WTC11 (cell line): ENCODE measurements around the gene PTGIS. TPM values are rescaled to one million over a fixed set of nuclear protein-coding genes. Genes with fewer than 3 reads are reported as not detected.

Experiments used
- ATAC-seq: fragments of 200-7000 bp; cut with Tn5 transposase; 2 replicates; pipeline ENCODE4 v1.10.0; 2021; ENCODE audit warnings: mild to moderate bottlenecking, moderate library complexity
- CTCF ChIA-PET: fragments of 300-600 bp; sonication (Branson Sonifier 250); formaldehyde crosslinking; loops from one replicate; lab custom pipeline; 2021; ENCODE audit warnings: antibody characterized with exemption; lab: Charles Lee
- POLR2A ChIA-PET: fragments of 350-600 bp; sonication (Branson Sonifier 250); formaldehyde crosslinking; loops from one replicate; lab custom pipeline; 2021; ENCODE audit warnings: antibody characterized with exemption; lab: Charles Lee
- DNase-seq: peaks from one replicate; pipeline ENCODE4 v3.0.0; 2021; ENCODE audit warnings: low spot score
- H3K27ac Mint-ChIP-seq: 2 replicates; pipeline ENCODE4 v1.8.0; 2021; ENCODE audit warnings: mixed read lengths
- H3K27me3 Mint-ChIP-seq: 2 replicates; pipeline ENCODE4 v1.8.0; 2021; ENCODE audit warnings: low read depth, mild to moderate bottlenecking, moderate library complexity, mixed read lengths
- H3K36me3 Mint-ChIP-seq: 2 replicates; pipeline ENCODE4 v1.8.0; 2021; ENCODE audit warnings: mixed read lengths
- H3K4me1 Mint-ChIP-seq: 2 replicates; pipeline ENCODE4 v1.8.0; 2022; ENCODE audit warnings: mixed read lengths
- H3K4me3 Mint-ChIP-seq: 2 replicates; pipeline ENCODE4 v1.8.0; 2021; ENCODE audit warnings: mild to moderate bottlenecking, moderate library complexity, mixed read lengths
- H3K9me3 Mint-ChIP-seq: 2 replicates; pipeline ENCODE4 v1.8.0; 2021; ENCODE audit warnings: mixed read lengths
- AR ChIP-seq: fragments of 250-450 bp; sonication (Bioruptor Pico); IDR thresholded peaks from 2 replicates; pipeline ENCODE4 v1.9.0; 2021; ENCODE audit warnings: mild to moderate bottlenecking
- CBFB ChIP-seq: sonication (generic); formaldehyde crosslinking; IDR thresholded peaks from 2 replicates; pipeline ENCODE4 v1.8.1; 2022; ENCODE audit warnings: mild to moderate bottlenecking, low read depth, missing genetic modification reagents
- CREB1 ChIP-seq: sonication (generic); formaldehyde crosslinking; IDR thresholded peaks from 2 replicates; pipeline ENCODE4 v1.8.0; 2023; ENCODE audit warnings: mild to moderate bottlenecking, missing genetic modification reagents
- CTCF ChIP-seq: fragments of 200-600 bp; IDR thresholded peaks from 2 replicates; pipeline ENCODE4 v1.8.0; 2022; ENCODE audit warnings: antibody characterized with exemption
- E2F1 ChIP-seq: sonication (generic); formaldehyde crosslinking; IDR thresholded peaks from 2 replicates; pipeline ENCODE4 v1.8.0; 2022; ENCODE audit warnings: mild to moderate bottlenecking, missing genetic modification reagents
- FOXJ3 ChIP-seq: sonication (generic); formaldehyde crosslinking; IDR thresholded peaks from 2 replicates; pipeline ENCODE4 v1.9.0; 2021; ENCODE audit warnings: missing genetic modification reagents, mild to moderate bottlenecking, borderline replicate concordance
- GRHL2 ChIP-seq: fragments of 250-450 bp; sonication (Bioruptor Pico); IDR thresholded peaks from 2 replicates; pipeline ENCODE4 v1.8.0; 2022; ENCODE audit warnings: mild to moderate bottlenecking, moderate library complexity; ENCODE audit not compliant: insufficient replicate concordance, severe bottlenecking
- IRF2 ChIP-seq: sonication (generic); formaldehyde crosslinking; IDR thresholded peaks from 2 replicates; pipeline ENCODE4 v1.8.0; 2022; ENCODE audit warnings: low read depth, missing genetic modification reagents, borderline replicate concordance
- JAZF1 ChIP-seq: fragments of 250-450 bp; sonication (Bioruptor Pico); IDR thresholded peaks from 2 replicates; pipeline ENCODE4 v1.9.0; 2021; ENCODE audit warnings: moderate library complexity, mild to moderate bottlenecking, inconsistent platforms
- MAX ChIP-seq: sonication (generic); formaldehyde crosslinking; IDR thresholded peaks from 2 replicates; pipeline ENCODE4 v1.8.0; 2022; ENCODE audit warnings: mild to moderate bottlenecking, missing genetic modification reagents
- PRDM15 ChIP-seq: sonication (generic); formaldehyde crosslinking; IDR thresholded peaks from 2 replicates; pipeline ENCODE4 v1.8.0; 2022; ENCODE audit warnings: missing genetic modification reagents
- PRRX2 ChIP-seq: fragments of 250-450 bp; sonication (Bioruptor Pico); IDR thresholded peaks from 2 replicates; pipeline ENCODE4 v1.8.0; 2021; ENCODE audit warnings: mild to moderate bottlenecking
- RELA ChIP-seq: sonication (generic); formaldehyde crosslinking; IDR thresholded peaks from 2 replicates; pipeline ENCODE4 v1.8.1; 2022; ENCODE audit warnings: missing genetic modification reagents, mild to moderate bottlenecking, borderline replicate concordance
- SMAD4 ChIP-seq: sonication (generic); formaldehyde crosslinking; IDR thresholded peaks from 2 replicates; pipeline ENCODE4 v1.8.0; 2022; ENCODE audit warnings: mild to moderate bottlenecking, missing genetic modification reagents
- TCF7 ChIP-seq: sonication (generic); formaldehyde crosslinking; IDR thresholded peaks from 2 replicates; pipeline ENCODE4 v1.8.0; 2022; ENCODE audit warnings: mild to moderate bottlenecking, low read depth, missing genetic modification reagents, moderate library complexity
- TP53 ChIP-seq: sonication (generic); formaldehyde crosslinking; IDR thresholded peaks from 2 replicates; pipeline ENCODE4 v1.8.1; 2023; ENCODE audit warnings: mild to moderate bottlenecking, missing genetic modification reagents
- USF1 ChIP-seq: sonication (generic); formaldehyde crosslinking; IDR thresholded peaks from 2 replicates; pipeline ENCODE4 v1.8.0; 2022; ENCODE audit warnings: mild to moderate bottlenecking, missing genetic modification reagents
- ZBTB43 ChIP-seq: sonication (generic); formaldehyde crosslinking; IDR thresholded peaks from 2 replicates; pipeline ENCODE4 v1.8.1; 2023; ENCODE audit warnings: mild to moderate bottlenecking, missing genetic modification reagents
- ZNF121 ChIP-seq: sonication (generic); formaldehyde crosslinking; IDR thresholded peaks from 2 replicates; pipeline ENCODE4 v1.8.0; 2023; ENCODE audit warnings: missing genetic modification reagents
- ZNF232 ChIP-seq: sonication (generic); formaldehyde crosslinking; IDR thresholded peaks from 2 replicates; pipeline ENCODE4 v1.8.0; 2022; ENCODE audit warnings: mild to moderate bottlenecking, missing genetic modification reagents
- ZNF396 ChIP-seq: fragments of 250-450 bp; sonication (Bioruptor Pico); IDR thresholded peaks from 2 replicates; pipeline ENCODE4 v1.8.0; 2021; ENCODE audit warnings: mild to moderate bottlenecking, moderate library complexity, borderline replicate concordance
- total RNA-seq: library from RNA; stranded (reverse); gene quantifications from 3 replicates; pipeline ENCODE4 v1.2.3, GENCODE V29; 2021

PTGIS gene
- total RNA-seq, 1 experiment from 2014 or later, result 24.3 TPM

GRCh38 chr20:49587111-49587570 lies 19.2 kb upstream of the PTGIS start:
- no peaks in the 10 kb centered on the region; the same call in 1 of the 2 replicates for H3K27me3 Mint-ChIP-seq
- CTCF ChIA-PET, result interaction anchor here (0.7 to 2.3 kb wide), 5 partner anchors 20 to 392 kb away, joined by 3 to 12 read pairs (median 6); no protein-coding TSS in a partner anchor
- H3K36me3 Mint-ChIP-seq, result peaks cover 4% of the 10 kb centered on the region
- POLR2A ChIA-PET, result no interaction called here
- H3K4me3 Mint-ChIP-seq, result no peak overlapping the region
- TF ChIP-seq IRF2 (CRISPR knock-in tag), result no peak
- TF ChIP-seq FOXJ3 (CRISPR knock-in tag), result no peak
- TF ChIP-seq CBFB (CRISPR knock-in tag), result no peak
- TF ChIP-seq TP53, result no peak
- TF ChIP-seq JAZF1 (CRISPR knock-in tag), result no peak
- TF ChIP-seq E2F1 (CRISPR knock-in tag), result no peak
- no peak for TF ChIP-seq ZBTB43
- no peak for TF ChIP-seq GRHL2 (CRISPR knock-in tag)
- TF ChIP-seq ZNF232 (CRISPR knock-in tag), result no peak
- TF ChIP-seq CTCF, result no peak
- TF ChIP-seq USF1 (CRISPR knock-in tag), result no peak
- no peak overlapping the region for H3K27ac Mint-ChIP-seq
- DNase-seq (no peak), ATAC-seq (no peak)
- H3K4me1 Mint-ChIP-seq, result no peaks in the 10 kb centered on the region
- peaks cover 6% of the 10 kb centered on the region for H3K9me3 Mint-ChIP-seq

GRCh38 chr20:49585585-49586245 lies 17.8 kb upstream of the PTGIS start:
- Mint-ChIP-seq H3K27ac (no peak overlapping the region), H3K4me1 (no peaks in the 10 kb centered on the region), H3K9me3 (peaks cover 6% of the 10 kb centered on the region), H3K36me3 (peaks cover 4% of the 10 kb centered on the region), H3K4me3 (no peak overlapping the region), H3K27me3 (no peaks in the 10 kb centered on the region)
- ATAC-seq (no peak), DNase-seq (no peak)
- ChIA-PET POLR2A (no interaction called here), CTCF (interaction anchor here (0.7 to 2.3 kb wide), 3 partner anchors 23 to 303 kb away, joined by 4 to 12 read pairs (median 4); no protein-coding TSS in a partner anchor)
- no peak for TF ChIP-seq ZNF396 (CRISPR knock-in tag)
- TF ChIP-seq MAX (CRISPR knock-in tag), result no peak
- TF ChIP-seq TCF7 (CRISPR knock-in tag), result no peak
- no peak for TF ChIP-seq AR (CRISPR knock-in tag)
- no peak for TF ChIP-seq PRDM15 (CRISPR knock-in tag)
- no peak for TF ChIP-seq PRRX2 (CRISPR knock-in tag)
- no peak for TF ChIP-seq CREB1 (CRISPR knock-in tag)
- TF ChIP-seq RELA (CRISPR knock-in tag), result no peak
- TF ChIP-seq SMAD4, result no peak
- no peak for TF ChIP-seq FOXJ3 (CRISPR knock-in tag)
- no peak for TF ChIP-seq ZNF121 (CRISPR knock-in tag)
